ENCODE data around the gene PLCL1.

The PLCL1 gene

DNA sequence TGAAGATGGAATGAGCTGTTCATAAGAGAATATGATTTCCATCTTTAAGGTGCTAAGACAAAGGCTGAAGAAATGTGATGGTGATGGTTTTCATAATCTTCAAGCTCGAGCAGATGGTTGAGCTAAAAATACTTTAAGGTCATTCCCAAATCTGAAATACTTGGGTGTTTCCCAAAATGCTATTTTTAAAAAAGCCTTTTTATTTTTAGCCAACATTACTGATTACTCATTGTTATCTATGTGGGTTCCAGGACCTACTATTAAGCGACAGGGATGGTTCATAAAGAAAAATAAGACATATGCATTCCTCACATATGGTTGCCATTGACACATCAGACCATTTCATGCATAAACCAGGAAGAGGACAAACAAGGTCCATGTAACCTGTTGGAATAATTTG, 298.5 kb downstream of the PLCL1 start:
- no peak for ATAC-seq
- no peak for TF ChIP-seq ZNF8 (CRISPR knock-in tag; IDR thresholded peaks at IDR 0.05)
- no peak for TF ChIP-seq GLIS3 (CRISPR knock-in tag; IDR thresholded peaks at IDR 0.05)
- TF ChIP-seq ZNF70 (CRISPR knock-in tag; IDR thresholded peaks at IDR 0.05) = no peak
- TF ChIP-seq OSR1 (CRISPR knock-in tag; IDR thresholded peaks at IDR 0.05) = no peak
- TF ChIP-seq, protein P1, sequence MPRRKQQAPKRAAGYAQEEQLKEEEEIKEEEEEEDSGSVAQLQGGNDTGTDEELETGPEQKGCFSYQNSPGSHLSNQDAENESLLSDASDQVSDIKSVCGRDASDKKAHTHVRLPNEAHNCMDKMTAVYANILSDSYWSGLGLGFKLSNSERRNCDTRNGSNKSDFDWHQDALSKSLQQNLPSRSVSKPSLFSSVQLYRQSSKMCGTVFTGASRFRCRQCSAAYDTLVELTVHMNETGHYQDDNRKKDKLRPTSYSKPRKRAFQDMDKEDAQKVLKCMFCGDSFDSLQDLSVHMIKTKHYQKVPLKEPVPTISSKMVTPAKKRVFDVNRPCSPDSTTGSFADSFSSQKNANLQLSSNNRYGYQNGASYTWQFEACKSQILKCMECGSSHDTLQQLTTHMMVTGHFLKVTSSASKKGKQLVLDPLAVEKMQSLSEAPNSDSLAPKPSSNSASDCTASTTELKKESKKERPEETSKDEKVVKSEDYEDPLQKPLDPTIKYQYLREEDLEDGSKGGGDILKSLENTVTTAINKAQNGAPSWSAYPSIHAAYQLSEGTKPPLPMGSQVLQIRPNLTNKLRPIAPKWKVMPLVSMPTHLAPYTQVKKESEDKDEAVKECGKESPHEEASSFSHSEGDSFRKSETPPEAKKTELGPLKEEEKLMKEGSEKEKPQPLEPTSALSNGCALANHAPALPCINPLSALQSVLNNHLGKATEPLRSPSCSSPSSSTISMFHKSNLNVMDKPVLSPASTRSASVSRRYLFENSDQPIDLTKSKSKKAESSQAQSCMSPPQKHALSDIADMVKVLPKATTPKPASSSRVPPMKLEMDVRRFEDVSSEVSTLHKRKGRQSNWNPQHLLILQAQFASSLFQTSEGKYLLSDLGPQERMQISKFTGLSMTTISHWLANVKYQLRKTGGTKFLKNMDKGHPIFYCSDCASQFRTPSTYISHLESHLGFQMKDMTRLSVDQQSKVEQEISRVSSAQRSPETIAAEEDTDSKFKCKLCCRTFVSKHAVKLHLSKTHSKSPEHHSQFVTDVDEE (CRISPR knock-in tag; IDR thresholded peaks at IDR 0.05) = no peak
- no peak for TF ChIP-seq RARB (CRISPR knock-in tag; IDR thresholded peaks at IDR 0.05)
- no peak for TF ChIP-seq ZC3H10 (CRISPR knock-in tag; IDR thresholded peaks at IDR 0.05)
- TF ChIP-seq TOX (CRISPR knock-in tag; IDR thresholded peaks at IDR 0.05; ENCODE audit: borderline replicate concordance) = no peak
- TF ChIP-seq TCF4 (CRISPR knock-in tag; IDR thresholded peaks at IDR 0.05; ENCODE audit: borderline replicate concordance) = no peak
- TF ChIP-seq BACH2 (CRISPR knock-in tag; IDR thresholded peaks at IDR 0.05; ENCODE audit: borderline replicate concordance) = no peak

GRCh38 chr2:198106621-198107385, 302.4 kb downstream of the PLCL1 start:
- TF ChIP-seq, protein P1 (CRISPR knock-in tag; IDR thresholded peaks at IDR 0.05) = no peak
- TF ChIP-seq ZFP3 (CRISPR knock-in tag; IDR thresholded peaks at IDR 0.05) (no peak), ZC3H10 (CRISPR knock-in tag; IDR thresholded peaks at IDR 0.05) (no peak), TCF4 (CRISPR knock-in tag; IDR thresholded peaks at IDR 0.05; ENCODE audit: borderline replicate concordance) (no peak), RARB (CRISPR knock-in tag; IDR thresholded peaks at IDR 0.05) (no peak), ESRRG (CRISPR knock-in tag; IDR thresholded peaks at IDR 0.05) (no peak), OSR1 (CRISPR knock-in tag; IDR thresholded peaks at IDR 0.05) (no peak), CSRNP3 (CRISPR knock-in tag; IDR thresholded peaks at IDR 0.05) (no peak), ZNF70 (CRISPR knock-in tag; IDR thresholded peaks at IDR 0.05) (no peak), CSDC2 (CRISPR knock-in tag; IDR thresholded peaks at IDR 0.05) (no peak), ISL1 (CRISPR knock-in tag; IDR thresholded peaks at IDR 0.05) (no peak)
- TF ChIP-seq, protein P2, sequence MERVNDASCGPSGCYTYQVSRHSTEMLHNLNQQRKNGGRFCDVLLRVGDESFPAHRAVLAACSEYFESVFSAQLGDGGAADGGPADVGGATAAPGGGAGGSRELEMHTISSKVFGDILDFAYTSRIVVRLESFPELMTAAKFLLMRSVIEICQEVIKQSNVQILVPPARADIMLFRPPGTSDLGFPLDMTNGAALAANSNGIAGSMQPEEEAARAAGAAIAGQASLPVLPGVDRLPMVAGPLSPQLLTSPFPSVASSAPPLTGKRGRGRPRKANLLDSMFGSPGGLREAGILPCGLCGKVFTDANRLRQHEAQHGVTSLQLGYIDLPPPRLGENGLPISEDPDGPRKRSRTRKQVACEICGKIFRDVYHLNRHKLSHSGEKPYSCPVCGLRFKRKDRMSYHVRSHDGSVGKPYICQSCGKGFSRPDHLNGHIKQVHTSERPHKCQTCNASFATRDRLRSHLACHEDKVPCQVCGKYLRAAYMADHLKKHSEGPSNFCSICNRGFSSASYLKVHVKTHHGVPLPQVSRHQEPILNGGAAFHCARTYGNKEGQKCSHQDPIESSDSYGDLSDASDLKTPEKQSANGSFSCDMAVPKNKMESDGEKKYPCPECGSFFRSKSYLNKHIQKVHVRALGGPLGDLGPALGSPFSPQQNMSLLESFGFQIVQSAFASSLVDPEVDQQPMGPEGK (CRISPR knock-in tag; IDR thresholded peaks at IDR 0.05; ENCODE audit: borderline replicate concordance) = no peak
- TF ChIP-seq, protein P3, sequence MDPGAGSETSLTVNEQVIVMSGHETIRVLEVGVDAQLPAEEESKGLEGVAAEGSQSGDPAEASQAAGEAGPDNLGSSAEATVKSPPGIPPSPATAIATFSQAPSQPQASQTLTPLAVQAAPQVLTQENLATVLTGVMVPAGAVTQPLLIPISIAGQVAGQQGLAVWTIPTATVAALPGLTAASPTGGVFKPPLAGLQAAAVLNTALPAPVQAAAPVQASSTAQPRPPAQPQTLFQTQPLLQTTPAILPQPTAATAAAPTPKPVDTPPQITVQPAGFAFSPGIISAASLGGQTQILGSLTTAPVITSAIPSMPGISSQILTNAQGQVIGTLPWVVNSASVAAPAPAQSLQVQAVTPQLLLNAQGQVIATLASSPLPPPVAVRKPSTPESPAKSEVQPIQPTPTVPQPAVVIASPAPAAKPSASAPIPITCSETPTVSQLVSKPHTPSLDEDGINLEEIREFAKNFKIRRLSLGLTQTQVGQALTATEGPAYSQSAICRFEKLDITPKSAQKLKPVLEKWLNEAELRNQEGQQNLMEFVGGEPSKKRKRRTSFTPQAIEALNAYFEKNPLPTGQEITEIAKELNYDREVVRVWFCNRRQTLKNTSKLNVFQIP (CRISPR knock-in tag; IDR thresholded peaks at IDR 0.05; ENCODE audit: borderline replicate concordance, low read depth) = no peak
- no peak for ATAC-seq

- ATAC-seq = no peak
- no peak for TF ChIP-seq RARB (CRISPR knock-in tag; IDR thresholded peaks at IDR 0.05)
- TF ChIP-seq ISL1 (CRISPR knock-in tag; IDR thresholded peaks at IDR 0.05) = no peak
- TF ChIP-seq SNAI2 (CRISPR knock-in tag; IDR thresholded peaks at IDR 0.05) = no peak
- TF ChIP-seq ZNF8 (CRISPR knock-in tag; IDR thresholded peaks at IDR 0.05) = no peak
- no peak for TF ChIP-seq BACH2 (CRISPR knock-in tag; IDR thresholded peaks at IDR 0.05; ENCODE audit: borderline replicate concordance)
- TF ChIP-seq ZNF70 (CRISPR knock-in tag; IDR thresholded peaks at IDR 0.05) = no peak
- TF ChIP-seq, protein P3 (CRISPR knock-in tag; IDR thresholded peaks at IDR 0.05; ENCODE audit: borderline replicate concordance, low read depth) = no peak
- TF ChIP-seq OSR1 (CRISPR knock-in tag; IDR thresholded peaks at IDR 0.05) = no peak
Measured at GRCh38 chr2:198113316-198113715, 308.9 kb downstream of the PLCL1 start.

Data from SK-N-SH treated with all-trans-retinoic acid at 6 μM for 48 hours (cell line).